Liver (tissue), 3 donors: ENCODE data around the gene FOXM1.

Experiments
- CTCF ChIP-seq: fragments of 150-350 bp; IDR thresholded peaks from 2 replicates; pipeline ENCODE4 v1.5.1; 2017; ENCODE audit warnings: improper control_type of control experiment, low read depth, low read length; ENCODE audit not compliant: missing input control
- EGR1 ChIP-seq, 2 donors: IDR thresholded peaks; 2 replicates each; pipeline ENCODE4 v1.6.1; 2016 to 2018; ENCODE audit warnings: antibody characterized with exemption in 2 of 2, low read depth in 2 of 2
- JUND ChIP-seq, 2 donors: IDR thresholded peaks; 2 replicates each; pipeline ENCODE4 v1.6.1; 2016; ENCODE audit warnings: antibody characterized with exemption in 2 of 2
- MAX ChIP-seq: IDR thresholded peaks from 2 replicates; pipeline ENCODE4 v1.6.1; 2016; ENCODE audit warnings: antibody characterized with exemption
- YY1 ChIP-seq: IDR thresholded peaks from 2 replicates; pipeline ENCODE4 v1.6.1; 2016; ENCODE audit warnings: antibody characterized with exemption, mild to moderate bottlenecking
- donor health status: healthy.
- donor health status: healthy.

GRCh38 chr12:2862876-2863275 lies 14.1 kb downstream of the FOXM1 start:
- TF ChIP-seq CTCF, result no peak
- no peak for TF ChIP-seq YY1
- no peak for TF ChIP-seq MAX
- TF ChIP-seq EGR1 (IDR thresholded peaks at IDR 0.05; ENCODE audit: low read depth in 2 of 2), result no peak
- no peak for TF ChIP-seq JUND (IDR thresholded peaks at IDR 0.05)
